Fibroblast of mammary gland (primary cell): ENCODE measurements around the gene SARDH.
"Not testable (repeated sequence)": the region's sequence is repeated elsewhere in the genome, so short reads cannot be mapped to it uniquely, and the experiment has no call there.

Experiments used
- DNase-seq: peaks from one replicate; pipeline ENCODE4 v3.0.0-alpha.2; 2010; ENCODE audit warnings: low read depth
- H3K4me3 ChIP-seq: 2 replicates; pipeline ENCODE4 v1.5.1; 2011; ENCODE audit warnings: low read depth, mild to moderate bottlenecking, low read length, moderate library complexity; ENCODE audit not compliant: control insufficient read depth
- TF ChIP-seq, protein P1 (sequence below): conservative IDR thresholded peaks from 2 replicates; pipeline ENCODE4 v1.5.1; 2011; ENCODE audit warnings: low read depth, low read length, inconsistent platforms; ENCODE audit not compliant: control insufficient read depth, insufficient read depth

SARDH gene

DNA sequence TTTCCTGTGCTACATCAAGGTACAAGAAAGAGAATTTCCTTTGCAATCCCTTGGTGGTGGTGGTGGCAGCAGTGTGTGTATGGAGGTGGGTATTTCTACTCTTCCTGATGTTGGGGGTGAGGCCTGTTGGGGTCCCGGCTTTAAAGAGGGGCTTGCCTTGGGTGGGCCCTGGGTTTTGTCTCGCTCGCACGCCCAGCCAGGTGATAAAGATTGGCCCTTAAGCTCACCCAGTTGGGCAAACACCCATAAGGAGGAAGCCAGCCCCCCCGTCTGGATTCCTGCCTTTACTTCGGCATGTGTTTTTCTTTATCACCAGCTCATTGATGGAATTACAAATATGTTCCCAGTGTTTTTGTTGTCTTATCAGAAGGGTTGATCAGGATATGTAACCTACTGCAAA lies 16.0 kb upstream of the SARDH start:
- TF ChIP-seq, protein P1, sequence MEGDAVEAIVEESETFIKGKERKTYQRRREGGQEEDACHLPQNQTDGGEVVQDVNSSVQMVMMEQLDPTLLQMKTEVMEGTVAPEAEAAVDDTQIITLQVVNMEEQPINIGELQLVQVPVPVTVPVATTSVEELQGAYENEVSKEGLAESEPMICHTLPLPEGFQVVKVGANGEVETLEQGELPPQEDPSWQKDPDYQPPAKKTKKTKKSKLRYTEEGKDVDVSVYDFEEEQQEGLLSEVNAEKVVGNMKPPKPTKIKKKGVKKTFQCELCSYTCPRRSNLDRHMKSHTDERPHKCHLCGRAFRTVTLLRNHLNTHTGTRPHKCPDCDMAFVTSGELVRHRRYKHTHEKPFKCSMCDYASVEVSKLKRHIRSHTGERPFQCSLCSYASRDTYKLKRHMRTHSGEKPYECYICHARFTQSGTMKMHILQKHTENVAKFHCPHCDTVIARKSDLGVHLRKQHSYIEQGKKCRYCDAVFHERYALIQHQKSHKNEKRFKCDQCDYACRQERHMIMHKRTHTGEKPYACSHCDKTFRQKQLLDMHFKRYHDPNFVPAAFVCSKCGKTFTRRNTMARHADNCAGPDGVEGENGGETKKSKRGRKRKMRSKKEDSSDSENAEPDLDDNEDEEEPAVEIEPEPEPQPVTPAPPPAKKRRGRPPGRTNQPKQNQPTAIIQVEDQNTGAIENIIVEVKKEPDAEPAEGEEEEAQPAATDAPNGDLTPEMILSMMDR, result no peak
- H3K4me3 ChIP-seq, result no peak overlapping the region
- DNase-seq, result no peak

GRCh38 chr9:133752739-133753446 lies 14.7 kb upstream of the SARDH start:
- no peak overlapping the region for H3K4me3 ChIP-seq
- DNase-seq, result no peak

GRCh38 chr9:133750982-133751649 lies 13.0 kb upstream of the SARDH start:
- TF ChIP-seq, protein P1, result no peak
- no peak for DNase-seq
- H3K4me3 ChIP-seq, result no peak overlapping the region

More at GRCh38 chr9:133752739-133753446, 14.7 kb upstream of the SARDH start:
- TF ChIP-seq, protein P1, result no peak

DNA sequence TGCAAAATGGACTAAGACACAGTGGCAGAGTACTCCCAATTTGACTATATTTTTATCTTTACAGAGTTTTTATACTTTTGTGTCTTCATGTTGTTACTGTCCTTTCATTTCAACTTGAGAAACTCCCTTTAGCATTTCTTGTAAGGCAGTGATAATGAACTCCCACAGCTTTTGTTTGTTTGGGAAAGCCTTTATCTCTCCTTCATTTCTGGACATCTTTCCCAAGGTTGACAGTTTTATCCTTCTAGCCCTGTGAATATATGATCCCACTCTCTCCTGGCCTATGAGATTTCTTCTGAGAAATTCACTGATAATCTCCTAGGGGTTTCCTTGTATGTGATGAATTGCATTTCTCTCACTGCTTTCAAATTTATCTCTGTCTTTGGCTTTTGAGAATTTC lies 9.2 kb upstream of the SARDH start:
- H3K4me3 ChIP-seq, result no peak overlapping the region
- DNase-seq, result no peak
- TF ChIP-seq, protein P1, result no peak

- DNase-seq, H3K4me3 ChIP-seq: not testable (repeated sequence)
Measured at GRCh38 chr9:133744528-133744927, 6.4 kb upstream of the SARDH start.

DNA sequence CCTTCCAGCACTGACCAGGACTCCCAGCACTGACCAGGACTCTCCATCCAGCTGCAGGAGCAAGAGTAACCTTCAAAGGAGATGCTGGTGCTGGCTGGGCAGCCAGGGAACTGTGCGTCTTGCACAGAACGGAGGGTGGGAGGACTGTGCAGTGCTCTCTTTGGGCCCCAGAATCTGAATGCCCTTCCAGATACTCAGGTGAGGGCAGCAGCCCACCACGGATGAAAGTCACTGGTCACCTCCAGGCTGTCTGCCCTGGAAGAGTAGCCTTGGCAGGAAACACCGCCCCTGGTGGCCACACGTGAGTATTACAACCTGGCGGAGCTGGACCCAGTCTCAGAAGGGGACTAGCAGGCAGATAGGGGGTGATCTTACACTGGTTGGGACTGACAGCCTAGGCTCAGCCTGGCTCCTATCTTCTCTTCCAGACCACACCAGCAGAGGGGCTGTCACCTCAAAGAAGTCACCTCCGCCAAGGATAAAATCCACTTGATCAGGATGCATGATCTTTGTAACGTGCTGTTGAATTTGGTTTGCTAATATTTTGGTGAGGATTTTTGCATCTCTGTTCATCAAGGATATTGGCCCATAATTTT lies 4.8 kb upstream of the SARDH start:
- peak; percentile 67 for DNase-seq
- H3K4me3 ChIP-seq, result no peak overlapping the region
- TF ChIP-seq, protein P1, result peak; percentile 98

DNA sequence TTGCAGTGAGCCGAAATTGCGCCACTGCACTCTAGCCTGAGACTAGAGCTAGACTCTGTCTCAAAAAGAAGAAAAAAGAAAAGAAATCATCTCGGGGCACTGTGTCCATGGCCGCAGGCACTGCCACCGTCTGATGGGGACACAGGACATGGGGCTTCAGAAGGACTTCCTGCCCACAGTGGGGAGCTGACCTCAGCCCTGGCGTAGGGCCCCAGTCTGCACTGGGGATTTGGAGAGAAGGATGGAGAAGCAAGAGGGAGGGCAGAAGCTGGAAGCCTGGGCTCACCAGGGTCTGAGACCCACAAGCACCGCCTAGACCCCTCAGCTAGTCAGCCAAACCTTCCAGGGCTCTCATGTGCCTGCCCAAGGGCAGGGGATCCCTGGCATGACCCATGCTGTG lies 4.1 kb upstream of the SARDH start:
- H3K4me3 ChIP-seq, result no peak overlapping the region
- DNase-seq, result no peak
- TF ChIP-seq, protein P1, result no peak
